NCI-H2171 (cell line): ENCODE data around the gene DDHD1.
A peak's percentile ranks its signal among the peaks of the same experiment; 100 is the strongest.
"Not testable (repeated sequence)": the region's sequence is repeated elsewhere in the genome, so short reads cannot be mapped to it uniquely, and the experiment has no call there.

Source experiments
- DNase-seq: peaks from one replicate; lab custom pipeline; 2025; lab: John Stamatoyannopoulos, UW

Gene DDHD1

DNA sequence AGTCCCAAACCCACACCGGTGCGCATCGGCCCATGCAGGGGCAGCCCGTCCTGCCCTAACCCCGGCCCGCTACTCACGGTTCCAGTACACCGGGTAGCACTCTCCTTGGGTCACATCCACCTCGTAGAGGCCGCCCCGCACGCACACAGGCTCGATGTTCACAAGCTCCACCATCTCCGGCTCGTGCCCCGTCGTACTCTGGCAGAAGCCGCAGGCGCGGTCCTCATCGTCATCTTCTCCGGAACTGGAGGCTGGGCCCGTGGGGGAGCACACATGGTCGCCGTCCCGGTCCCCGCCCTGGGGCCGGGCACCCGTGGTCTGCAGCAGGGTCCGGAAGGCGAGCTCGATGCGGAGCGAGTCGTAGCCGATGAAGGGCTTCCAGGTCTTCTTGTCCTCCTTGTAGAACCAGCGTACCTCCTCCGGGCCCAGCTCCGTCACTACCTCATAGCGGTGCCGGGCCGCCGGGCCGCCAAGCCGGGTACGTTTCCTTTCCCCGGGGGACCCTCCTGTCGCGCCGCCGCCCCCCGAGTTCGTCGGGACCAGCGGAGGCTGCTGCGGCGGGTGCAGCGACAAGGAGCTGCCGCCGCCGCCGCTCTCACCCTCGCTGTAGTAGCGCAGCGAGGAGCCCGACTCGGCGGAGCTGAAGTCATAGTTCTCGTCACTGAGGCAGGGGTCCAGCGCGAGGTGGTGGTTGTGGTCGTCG is 788 bp downstream of the DDHD1 start:
- DNase-seq, result peak; percentile 46

DNA sequence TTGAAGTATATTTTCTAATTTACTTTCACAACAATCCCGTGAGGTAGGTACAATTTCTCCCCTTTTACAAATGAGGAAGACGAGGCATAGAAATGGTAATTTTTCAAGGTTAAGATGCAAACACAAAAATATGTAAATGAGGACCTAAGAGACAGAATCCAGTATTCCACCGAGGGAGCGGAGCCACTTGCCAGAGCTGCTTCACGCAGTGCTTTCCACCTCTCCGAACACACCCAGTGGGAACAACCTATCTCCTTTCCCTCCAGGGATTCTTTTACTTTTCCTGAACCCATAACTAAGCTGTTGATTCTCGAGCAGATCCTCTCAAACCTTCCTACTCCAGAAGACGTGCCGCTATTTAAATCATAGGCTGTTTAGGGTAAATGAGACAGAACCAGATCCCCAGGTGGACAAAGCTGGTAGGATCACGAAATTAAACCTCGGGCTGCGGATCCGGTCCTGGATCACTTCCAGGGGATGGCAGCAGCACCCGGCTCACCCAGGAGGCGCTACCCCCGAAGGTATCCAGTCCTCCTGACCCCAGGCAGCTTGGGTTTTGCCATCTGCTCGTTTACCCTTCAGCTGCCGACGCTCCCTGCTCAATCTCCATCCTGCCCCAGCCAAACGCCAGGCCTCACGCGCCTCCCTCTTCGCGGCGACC is 1.5 kb downstream of the DDHD1 start:
- DNase-seq, result peak; percentile 79

DNA sequence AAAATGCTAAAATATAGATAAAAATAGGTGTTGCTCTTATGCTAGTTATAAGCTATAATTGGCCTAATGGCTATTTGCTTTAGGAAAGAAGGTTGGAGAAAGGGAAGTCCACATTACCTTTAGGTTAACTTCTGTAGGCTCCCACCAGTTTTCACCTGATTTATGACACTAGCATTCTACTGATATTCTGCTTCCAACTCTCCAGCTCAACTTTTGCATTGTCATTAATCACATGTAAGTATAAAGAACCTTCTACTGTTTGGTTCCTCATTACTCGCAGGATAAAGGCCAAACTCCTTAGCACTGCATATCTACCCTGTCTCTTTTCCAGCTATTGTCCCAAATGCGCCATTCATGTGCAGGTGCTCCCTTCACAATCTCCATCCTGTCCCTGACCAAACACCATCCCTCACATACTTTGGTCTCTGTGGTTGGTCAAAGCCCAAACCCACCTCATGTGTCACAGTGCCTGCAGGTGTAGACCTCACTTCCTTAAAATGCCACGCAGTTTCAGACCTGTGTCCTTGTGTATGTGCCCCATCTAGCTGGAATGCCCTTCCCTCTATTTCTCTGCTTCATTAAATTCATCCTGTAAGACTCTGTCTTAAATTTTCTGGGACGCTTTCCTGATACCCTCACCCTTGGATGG is 3.3 kb downstream of the DDHD1 start:
- no peak for DNase-seq

DNA sequence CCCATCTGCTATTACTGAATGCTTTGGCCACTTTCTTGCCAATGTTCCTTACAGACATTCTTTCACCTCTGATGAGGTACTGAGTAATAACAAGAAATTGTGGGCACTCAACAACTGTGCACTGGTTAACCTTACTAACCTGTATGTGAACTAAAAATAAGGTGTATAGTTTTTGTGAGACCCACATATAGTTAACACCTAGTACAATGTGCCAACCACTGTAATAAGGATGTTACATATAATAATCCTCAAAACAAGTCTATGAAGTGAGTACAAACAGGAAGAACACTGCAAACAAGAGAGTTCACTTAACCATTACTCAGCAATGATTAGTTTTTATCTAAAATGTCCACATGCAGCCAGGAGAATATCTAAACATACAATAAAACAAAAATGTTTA is 4.5 kb downstream of the DDHD1 start:
- no peak for DNase-seq

DNA sequence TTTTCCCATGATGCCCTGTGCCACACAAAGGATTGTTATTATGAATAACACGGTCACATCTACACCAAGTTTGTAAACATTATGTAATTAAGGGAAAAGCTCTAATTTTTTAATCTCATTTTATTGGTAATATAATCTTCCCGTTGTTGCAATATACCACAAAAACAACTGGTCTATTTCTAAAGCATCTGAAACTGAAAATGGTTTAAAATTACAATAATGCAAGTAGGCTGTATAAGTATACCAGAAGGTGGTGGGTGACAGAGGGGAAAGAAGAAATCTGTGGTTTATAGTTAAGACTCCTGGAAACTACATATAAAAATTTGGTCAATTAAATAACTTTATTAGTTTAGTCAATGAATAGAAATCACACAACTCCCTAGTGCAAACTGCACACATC is 5.2 kb downstream of the DDHD1 start:
- DNase-seq, result no peak

DNA sequence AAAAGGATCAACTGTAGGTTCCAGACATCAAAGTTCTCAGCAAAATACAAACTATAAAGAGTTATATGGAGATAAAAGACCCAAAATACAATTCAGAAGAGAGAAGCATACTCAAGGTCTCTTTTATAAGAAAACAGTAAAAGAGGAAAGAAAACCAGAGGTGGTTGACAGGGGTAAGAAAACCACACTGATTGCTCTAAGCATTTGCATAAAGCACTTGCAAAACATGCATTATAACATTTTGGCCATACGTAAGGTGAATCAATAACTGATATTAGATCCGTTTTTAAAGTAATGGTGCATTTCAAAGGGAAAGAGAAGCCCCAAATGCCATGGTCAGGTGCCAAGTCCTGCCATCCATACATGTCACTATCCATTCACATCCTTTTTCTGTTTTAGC is 5.9 kb downstream of the DDHD1 start:
- DNase-seq, result no peak

DNA sequence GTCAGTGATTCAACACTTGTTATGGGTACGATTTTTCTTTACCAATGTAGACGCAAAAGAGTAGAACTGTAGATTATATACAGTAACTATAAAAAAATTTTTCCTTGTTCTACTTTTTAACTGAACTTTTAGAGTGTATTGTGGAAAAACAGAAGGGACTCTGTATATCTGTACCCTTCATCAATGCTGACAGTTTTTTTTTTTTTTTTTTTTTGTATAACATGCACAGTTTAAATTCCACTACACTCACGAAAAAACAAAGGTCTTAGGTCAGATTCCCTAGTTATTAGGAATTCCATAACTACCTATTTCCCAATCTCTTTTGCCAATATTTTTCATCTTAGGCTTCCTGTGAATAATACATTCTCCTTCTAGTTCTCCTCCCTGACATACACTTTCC is 6.4 kb downstream of the DDHD1 start:
- no peak for DNase-seq

DNA sequence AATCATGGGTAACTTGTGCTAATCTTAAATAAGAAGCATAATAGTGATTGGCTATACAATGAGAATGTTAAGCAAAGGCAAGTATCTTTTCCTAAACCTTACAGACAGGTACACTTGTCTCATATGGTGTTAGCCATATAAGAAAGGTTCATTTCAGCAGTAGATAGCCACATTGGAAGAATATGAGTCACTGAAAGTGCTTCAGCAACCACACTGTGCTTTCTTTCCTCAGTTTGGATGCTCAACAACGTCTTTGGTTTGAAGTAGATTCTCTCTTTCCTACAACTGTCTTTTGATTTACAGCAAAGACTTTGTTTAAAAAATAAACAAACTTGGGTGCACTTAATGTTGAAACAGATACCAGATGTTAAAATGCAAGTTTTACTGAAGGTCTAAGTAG is 8.9 kb downstream of the DDHD1 start:
- no peak for DNase-seq

DNA sequence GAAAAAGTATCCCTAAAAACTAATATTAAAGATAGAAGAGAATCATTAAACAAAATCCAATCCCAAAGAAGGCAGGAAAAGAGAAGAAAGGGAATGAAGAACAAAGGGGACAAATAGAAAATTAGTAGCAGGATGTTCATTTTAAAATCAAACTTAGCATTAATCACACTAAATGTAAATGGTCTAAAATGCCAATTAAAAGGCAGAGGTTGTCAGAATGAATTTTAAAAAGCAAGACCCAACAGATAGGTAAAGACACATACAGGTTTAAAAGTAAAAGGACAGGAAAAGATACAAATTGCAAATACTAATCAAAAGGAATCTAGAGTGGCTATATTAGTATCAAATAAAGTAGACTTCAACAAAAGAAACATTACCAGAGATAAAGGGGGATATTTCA is 12.5 kb downstream of the DDHD1 start:
- no peak for DNase-seq

DNA sequence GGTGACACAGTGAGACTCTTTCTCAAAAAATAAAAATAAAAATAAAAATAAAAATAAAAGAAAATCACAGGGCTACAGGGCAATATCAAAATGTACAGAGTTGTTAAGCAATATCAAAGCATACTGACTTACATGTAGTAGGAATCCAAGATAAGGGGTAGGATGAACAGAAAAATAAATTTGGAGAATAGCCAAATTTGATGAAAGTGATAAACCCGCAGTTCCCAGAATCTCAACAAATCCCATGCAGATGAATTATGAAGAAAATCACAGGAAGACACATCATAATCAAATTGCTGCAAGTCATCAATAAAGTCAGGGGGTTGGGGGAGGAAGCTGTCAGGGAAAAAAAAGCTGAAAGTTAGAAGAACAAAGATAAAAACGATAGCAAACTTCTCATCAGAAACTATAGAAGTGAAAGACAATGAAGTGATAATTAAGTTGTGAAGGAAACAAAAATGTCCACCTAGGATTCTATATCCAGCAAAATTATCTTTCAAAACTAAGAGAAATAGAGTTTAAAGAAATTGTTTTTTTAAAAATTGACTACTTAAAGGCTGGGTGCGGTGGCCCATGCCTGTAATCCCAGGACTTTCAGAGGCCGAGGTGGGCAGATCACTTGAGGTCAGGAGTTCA is 15.4 kb downstream of the DDHD1 start:
- no peak for DNase-seq

DNA sequence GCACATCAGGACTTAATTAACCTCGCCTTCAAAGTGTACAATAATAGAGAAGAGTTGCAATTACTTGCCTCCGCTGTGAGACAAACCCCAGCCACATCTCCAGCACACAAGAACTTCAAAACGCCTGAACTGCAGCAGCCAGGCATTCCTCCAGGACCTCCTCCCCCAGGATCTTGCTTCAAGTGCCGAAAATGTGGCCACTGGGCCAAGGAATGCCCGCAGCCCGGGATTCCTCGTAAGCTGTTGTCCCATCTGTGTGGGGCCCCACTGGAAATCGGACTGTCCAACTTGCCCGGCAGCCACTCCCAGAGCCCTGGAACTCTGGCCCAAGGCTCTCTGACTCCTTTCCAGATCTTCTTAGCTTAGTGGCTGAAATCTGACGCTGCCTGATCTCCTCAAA is 22.6 kb downstream of the DDHD1 start:
- DNase-seq, result not testable (repeated sequence)

DNA sequence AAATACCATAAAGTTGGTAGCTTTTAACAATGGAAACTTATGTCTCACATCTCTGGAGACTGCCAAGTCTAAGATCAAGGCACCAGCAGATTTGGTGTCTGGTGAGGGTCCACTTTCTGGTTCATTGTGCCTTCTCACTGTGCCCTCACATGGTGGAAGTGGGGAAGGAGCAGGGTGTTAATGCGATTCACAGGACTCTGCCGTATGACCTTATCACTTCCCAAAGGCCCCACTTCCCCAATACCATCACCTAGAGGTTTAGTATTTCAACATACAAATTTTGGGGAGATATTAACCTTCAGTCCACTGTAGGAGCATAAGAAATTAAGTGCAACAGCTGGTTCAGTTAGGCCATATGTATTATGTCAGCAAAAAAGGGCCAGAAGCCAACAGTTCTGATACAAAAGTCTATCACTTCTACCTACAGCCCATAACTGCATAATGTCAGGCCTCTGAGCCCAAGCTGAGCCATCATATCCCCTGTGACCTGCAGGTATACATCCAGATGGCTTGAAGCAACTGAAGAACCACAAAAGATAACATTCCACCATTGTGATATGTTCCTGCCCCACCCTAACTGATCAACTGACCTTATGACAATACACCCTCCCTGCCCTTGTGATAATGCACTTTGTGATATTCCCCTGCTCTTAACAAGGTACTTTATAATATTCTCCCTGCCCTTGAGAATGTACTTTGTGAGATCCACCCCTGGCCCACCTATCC is 24.7 kb downstream of the DDHD1 start:
- no peak for DNase-seq

DNA sequence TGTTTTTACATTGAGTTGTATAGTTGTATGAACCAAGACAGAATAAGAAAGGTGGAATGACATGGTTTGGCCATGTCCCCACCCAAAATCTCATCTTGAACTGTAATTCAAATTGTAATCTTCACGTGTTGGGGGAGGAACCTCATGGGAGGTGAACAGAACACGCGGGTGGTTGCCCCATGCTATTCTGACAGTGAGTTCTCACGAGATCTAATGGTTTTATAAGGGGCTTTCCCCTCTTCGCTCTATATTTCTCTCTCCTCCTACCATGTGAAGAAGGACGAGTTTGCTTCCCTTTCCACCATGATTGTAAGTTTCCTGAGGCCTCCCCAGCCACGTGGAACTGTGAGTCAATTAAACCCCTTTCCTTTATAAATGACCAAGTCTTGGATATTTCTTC is 25.3 kb downstream of the DDHD1 start:
- no peak for DNase-seq

DNA sequence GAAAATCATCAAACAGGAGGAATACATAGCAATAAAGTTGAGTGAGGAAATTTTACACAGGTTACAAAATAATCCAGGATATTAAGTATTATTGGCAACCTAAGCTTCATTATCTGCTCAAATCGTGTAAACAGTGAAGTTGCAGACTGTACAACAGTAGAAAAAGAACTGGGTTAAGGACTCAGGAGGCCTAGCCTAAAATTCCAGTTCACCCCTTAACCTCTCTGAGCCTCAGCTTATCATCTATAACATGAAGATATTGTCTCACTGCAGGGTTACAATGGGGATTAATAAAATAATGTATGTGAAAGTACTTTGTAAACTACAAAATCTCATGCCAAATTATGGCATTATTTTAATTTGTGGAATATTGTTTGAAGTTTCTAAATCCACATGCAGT is 26.0 kb downstream of the DDHD1 start:
- no peak for DNase-seq

DNA sequence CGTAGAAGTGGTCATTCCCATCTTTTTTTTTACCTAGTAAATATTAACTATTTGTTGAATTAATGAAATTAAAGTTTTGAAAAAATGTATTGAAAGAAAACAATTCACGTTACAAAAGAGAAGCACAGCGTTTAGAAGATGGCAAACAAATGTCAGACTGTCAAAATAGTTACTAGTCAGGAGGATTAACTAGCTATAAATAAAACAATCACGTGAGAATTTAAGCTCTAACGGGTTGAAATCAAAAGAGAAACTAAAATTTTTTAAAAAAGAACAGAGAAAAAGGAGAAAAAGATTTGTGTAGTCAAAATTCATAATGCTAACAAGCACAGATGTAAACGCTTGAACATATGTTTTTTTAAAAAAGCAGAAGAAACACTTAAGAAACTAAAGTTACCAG is 26.4 kb downstream of the DDHD1 start:
- DNase-seq, result no peak

DNA sequence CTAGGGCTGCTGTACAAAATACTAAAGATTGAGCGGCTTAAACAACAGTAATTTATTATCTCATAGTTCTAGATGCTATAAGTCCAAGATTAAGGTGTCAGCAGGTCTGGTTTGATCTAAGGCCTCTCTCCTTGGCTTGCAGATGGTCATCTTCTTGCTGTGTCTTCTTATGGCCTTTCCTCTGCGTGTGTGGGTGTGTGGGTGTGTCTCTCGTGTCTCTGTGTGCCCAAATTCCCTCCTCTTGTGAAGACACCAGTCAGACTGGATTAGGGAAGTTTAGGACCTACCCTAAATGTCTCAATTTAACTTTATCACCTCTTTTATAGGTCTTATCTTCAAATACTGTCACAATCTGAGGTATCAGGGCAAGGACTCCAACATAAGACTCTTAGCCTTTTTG is 28.3 kb downstream of the DDHD1 start:
- DNase-seq, result no peak

DNA sequence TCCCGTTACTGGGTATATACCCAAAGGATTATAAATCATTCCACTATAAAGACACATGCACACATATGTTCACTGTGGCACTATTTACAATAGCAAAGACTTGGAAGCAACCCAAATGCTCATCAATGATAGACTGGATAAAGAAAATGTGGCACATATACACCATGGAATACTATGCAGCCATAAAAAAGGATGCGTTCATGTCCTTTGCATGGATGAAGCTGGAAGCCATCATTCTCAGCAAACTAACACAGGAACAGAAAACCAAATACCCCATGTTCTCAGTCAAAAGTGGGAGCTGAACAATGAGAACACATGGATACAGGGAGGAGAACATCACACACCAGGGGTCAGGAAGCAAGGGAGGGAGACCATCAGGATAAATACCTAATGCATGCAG is 31.7 kb downstream of the DDHD1 start:
- DNase-seq, result not testable (repeated sequence)

DNA sequence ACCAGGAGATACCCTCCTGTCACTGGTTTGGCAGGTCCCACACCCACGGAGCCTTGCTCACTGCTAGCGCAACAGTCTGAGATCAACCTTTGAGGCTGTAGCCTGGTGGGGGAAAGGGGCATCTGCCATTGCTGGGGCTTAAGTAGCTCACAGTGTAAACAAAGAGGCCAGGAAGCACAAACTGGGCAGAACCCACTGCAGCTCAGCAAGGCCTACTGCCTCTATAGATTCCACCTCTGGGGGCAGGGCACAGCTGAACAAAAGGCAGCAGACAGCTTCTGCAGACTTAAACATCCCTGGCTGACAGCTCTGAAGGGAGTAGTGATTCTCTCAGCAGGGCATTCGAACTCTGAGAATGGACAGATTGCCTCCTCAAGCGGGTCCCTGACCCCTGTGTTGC is 35.6 kb downstream of the DDHD1 start:
- not testable (repeated sequence) for DNase-seq

DNA sequence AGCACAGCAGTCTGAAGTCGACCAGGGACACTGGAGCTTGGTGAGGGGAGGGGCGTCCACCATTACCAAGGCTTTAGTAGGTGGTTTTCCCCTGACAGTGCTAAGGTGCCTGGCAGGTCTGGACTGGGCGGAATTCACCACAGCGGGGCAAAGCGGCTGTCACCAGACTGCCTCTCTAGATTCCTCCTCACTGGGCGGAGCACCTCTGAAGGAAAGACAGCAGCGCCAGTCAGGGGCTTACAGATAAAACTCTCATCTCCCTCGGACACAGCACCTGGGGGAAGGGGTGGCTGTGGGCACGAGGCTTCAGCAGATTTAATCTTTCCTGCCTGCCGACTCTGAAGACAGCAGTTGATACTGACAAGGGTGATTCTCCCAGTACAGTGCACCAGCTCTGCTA is 39.1 kb downstream of the DDHD1 start:
- DNase-seq, result no peak

DNA sequence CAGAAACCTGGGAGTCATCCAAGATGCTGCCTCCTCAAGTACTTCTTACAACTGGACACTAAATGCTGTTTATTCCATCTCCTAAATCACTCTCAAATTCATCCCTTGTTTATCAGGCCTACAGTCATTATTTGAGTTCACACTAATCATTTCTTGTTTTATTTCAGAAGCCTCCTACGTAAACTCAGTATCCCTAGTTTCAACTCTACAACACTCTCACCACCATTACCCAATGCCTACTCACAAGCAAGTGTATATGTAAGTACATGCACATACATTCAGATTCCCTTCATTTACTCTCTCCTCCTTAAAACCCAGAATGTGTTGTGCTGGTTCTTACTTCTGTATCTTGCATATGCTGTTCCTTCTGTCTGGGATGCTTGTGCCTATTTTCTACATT is 43.0 kb downstream of the DDHD1 start:
- DNase-seq, result no peak

DNA sequence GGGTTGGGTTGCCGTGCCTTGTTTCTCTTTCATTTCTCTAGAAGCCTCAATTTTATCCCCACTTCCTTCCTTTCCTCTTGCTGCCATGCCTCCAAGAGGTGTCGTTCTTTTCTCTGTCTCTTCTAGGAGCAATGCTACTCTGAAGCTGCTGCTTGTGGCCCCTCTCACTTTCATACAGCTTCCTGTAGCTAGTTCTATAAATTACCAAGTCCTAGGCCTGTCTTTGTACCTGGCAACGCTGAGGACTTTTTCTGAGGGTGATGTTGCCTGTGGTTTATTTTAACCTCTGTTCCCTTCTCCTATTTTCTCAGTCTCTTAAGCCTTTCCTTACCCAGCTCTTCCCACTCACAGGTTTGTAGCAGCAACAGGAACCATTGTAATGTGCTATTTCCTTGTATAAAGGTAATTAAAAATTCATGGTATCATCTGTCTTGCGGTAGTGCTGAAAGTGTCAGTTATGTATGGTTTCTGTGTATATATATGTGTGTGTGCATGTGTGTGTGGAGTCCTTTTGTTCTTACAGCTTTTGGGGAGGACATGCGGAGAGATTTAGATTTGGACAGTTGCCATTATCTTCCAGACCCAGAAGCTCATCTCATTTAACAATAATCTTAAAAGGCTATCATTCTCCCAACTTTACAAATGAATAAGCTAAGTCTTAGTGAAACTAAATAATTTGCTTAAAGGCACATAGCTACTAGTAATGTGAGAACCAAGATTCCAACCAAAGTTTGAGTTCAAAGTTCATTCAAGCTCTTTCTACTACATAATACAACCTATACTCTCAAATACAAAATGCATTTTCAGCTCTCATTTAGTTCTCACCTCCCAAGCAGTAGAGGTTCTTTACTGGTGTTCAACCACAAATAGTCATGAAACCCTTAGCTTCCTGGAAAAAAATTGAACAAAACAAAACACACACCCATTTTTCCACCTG is 43.8 kb downstream of the DDHD1 start:
- DNase-seq, result no peak
